Left lung (tissue), 10 donors: Measurements from ENCODE around the gene CXCL1. TPM values are rescaled to one million over a fixed set of nuclear protein-coding genes. Genes with fewer than 3 reads are reported as not detected.

Experiments used
- ATAC-seq: fragments of 200-7000 bp; cut with Tn5 transposase; one replicate; pipeline ENCODE4 v1.9.1; 2020; ENCODE audit warnings: moderate library complexity
- DNase-seq, 4 donors: peaks; one replicate each; pipeline ENCODE4 v3.0.0-alpha.2; 2013 to 2020
- H3K27ac ChIP-seq, 2 donors: fragments of 200-600 bp; sonication (generic) in 1 of 2; one replicate each; pipeline versions ENCODE4 v1.5.0 to v1.8.0; 2020 to 2021
- H3K27me3 ChIP-seq, 2 donors: fragments of 200-600 bp; sonication (generic) in 1 of 2; one replicate each; pipeline versions ENCODE4 v1.5.0 to v1.8.0; 2020 to 2021
- H3K36me3 ChIP-seq, 2 donors: fragments of 200-600 bp; sonication (generic) in 1 of 2; one replicate each; pipeline versions ENCODE4 v1.5.0 to v1.8.0; 2020 to 2021
- H3K4me1 ChIP-seq, 2 donors: fragments of 200-600 bp; one replicate each; pipeline ENCODE4 v1.8.0; 2021
- H3K4me3 ChIP-seq, 2 donors: fragments of 200-600 bp; sonication (generic) in 1 of 2; one replicate each; pipeline versions ENCODE4 v1.5.0 to v1.8.0; 2020 to 2021; ENCODE audit warnings: mild to moderate bottlenecking in 1 of 2
- H3K9me3 ChIP-seq, 2 donors: fragments of 200-600 bp; sonication (generic) in 1 of 2; one replicate each; pipeline versions ENCODE4 v1.5.0 to v1.8.0; 2020 to 2021
- CTCF ChIP-seq, 2 donors: fragments of 200-600 bp; sonication (generic) in 1 of 2; IDR thresholded peaks; one replicate each; pipeline versions ENCODE4 v1.5.0 to v1.8.0; 2021; ENCODE audit warnings: antibody characterized with exemption in 2 of 2
- intact Hi-C, 2 donors: fragments of 100-400 bp; cut with DNase I; formaldehyde crosslinking; loops; one replicate each; pipeline versions ENCODE4 v1.11.2 to v1.14.2; 2022
- polyA plus RNA-seq, 6 donors: library from polyadenylated mRNA; unstranded; fragments of 120-200 nt; gene quantifications; one replicate each; pipeline ENCODE4 v1.2.1, GENCODE V29; 2013; ENCODE audit not compliant: insufficient read length in 6 of 6
- total RNA-seq, 2 donors: library from RNA; stranded (reverse); fragmentation: NEBNext Ultra II Directional; extraction: Animal tissue kit (Norgen Biotek cat#: 25700); gene quantifications; one replicate each; pipeline ENCODE4 v1.2.1, GENCODE V29; 2021
- donor health status: DM: no; HTN: yes; CAD: no.
- donor health status: DM: no; HTN: no; CAD: no.

Gene CXCL1
- total and polyA plus RNA-seq, 8 donors: 0.83 to 39.0 (median 2.2) TPM

GRCh38 chr4:73856518-73856917 is 12.7 kb upstream of the CXCL1 start:
- no peaks in the 10 kb centered on the region for H3K36me3 ChIP-seq
- H3K27me3 ChIP-seq: peaks cover 0 to 11% of the 10 kb centered on the region in 2 donors
- no peak overlapping the region for H3K4me3 ChIP-seq
- no peak overlapping the region for H3K27ac ChIP-seq
- intact Hi-C loops: no loop called here
- no peaks in the 10 kb centered on the region for H3K9me3 ChIP-seq
- ATAC-seq (peak; percentile 51), DNase-seq (no peak)
- H3K4me1 ChIP-seq: peaks cover 0 to 13% of the 10 kb centered on the region in 2 donors
- TF ChIP-seq CTCF (IDR thresholded peaks at IDR 0.05): no peak

GRCh38 chr4:73859614-73860088 is 9.5 kb upstream of the CXCL1 start:
- Histone ChIP-seq H3K27ac (no peak overlapping the region), H3K36me3 (no peaks in the 10 kb centered on the region), H3K9me3 (no peaks in the 10 kb centered on the region), H3K4me3 (no peak overlapping the region), H3K4me1 (peaks cover 0 to 2% of the 10 kb centered on the region in 2 donors), H3K27me3 (no peaks in the 10 kb centered on the region)
- intact Hi-C loops: no loop called here
- peak in 2 of 4 donors; percentile 42 to 45 for DNase-seq
- TF ChIP-seq CTCF (IDR thresholded peaks at IDR 0.05): no peak
- peak; percentile 45 for ATAC-seq

DNA sequence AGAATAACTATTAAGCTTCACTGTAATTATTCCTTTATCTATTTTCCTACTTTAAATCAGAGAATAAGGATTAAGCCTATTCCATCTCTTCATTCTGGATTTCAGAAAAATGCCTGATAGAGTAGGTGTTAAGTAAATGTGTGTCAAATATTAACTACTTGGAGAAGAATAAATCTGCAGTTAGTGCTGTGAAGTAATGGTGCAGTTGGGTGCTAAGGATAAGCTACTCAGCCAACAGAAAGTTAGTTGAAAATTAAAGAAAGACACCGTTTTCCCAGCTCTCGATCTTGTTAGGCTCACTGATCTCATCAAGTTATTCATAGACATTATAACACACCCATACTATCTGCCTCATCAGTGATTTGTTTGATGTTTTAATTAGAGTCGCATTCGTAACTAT is 9.0 kb upstream of the CXCL1 start:
- H3K4me3 ChIP-seq: no peak overlapping the region
- peaks cover 0 to 8% of the 10 kb centered on the region in 2 donors for H3K4me1 ChIP-seq
- DNase-seq: no peak
- H3K36me3 ChIP-seq: no peaks in the 10 kb centered on the region
- intact Hi-C loops: no loop called here
- no peak for ATAC-seq
- no peak for TF ChIP-seq CTCF (IDR thresholded peaks at IDR 0.05)
- H3K9me3 ChIP-seq: no peaks in the 10 kb centered on the region
- no peaks in the 10 kb centered on the region for H3K27me3 ChIP-seq
- no peak overlapping the region for H3K27ac ChIP-seq

GRCh38 chr4:73860917-73861316 is 8.3 kb upstream of the CXCL1 start:
- Histone ChIP-seq H3K27ac (no peak overlapping the region), H3K9me3 (no peaks in the 10 kb centered on the region), H3K36me3 (no peaks in the 10 kb centered on the region), H3K4me1 (peaks cover 0 to 15% of the 10 kb centered on the region in 2 donors), H3K27me3 (no peaks in the 10 kb centered on the region), H3K4me3 (no peak overlapping the region)
- TF ChIP-seq CTCF (IDR thresholded peaks at IDR 0.05): no peak
- intact Hi-C loops: no loop called here
- DNase-seq (no peak), ATAC-seq (no peak)

- Histone ChIP-seq H3K4me3 (no peak overlapping the region), H3K9me3 (no peaks in the 10 kb centered on the region), H3K27ac (no peak overlapping the region), H3K27me3 (no peaks in the 10 kb centered on the region), H3K4me1 (peaks cover 0 to 16% of the 10 kb centered on the region in 2 donors), H3K36me3 (no peaks in the 10 kb centered on the region)
- no peak for ATAC-seq
- TF ChIP-seq CTCF (IDR thresholded peaks at IDR 0.05): no peak
- no peak for DNase-seq
- intact Hi-C loops: no loop called here
Observed at GRCh38 chr4:73862322-73862721, 6.9 kb upstream of the CXCL1 start.
